ENCODE data around the gene EMX1. TPM values are rescaled to one million over a fixed set of nuclear protein-coding genes. Genes with fewer than 3 reads are reported as not detected.
A peak's percentile ranks its signal among the peaks of the same experiment; 100 is the strongest.

EMX1 gene
- total and polyA plus RNA-seq, 2 of the 13 experiments (the other 11 are each of a cell fraction or from before 2014, with no cell fraction given) = 0.62 to 4.9 TPM

- TF ChIP-seq DZIP1 (CRISPR knock-in tag; IDR thresholded peaks at IDR 0.05) = no peak; the same call in 1 of the 2 replicates
- TF ChIP-seq HDAC1 (CRISPR knock-in tag; IDR thresholded peaks at IDR 0.05) = peak; percentile 82
- TF ChIP-seq HOXA3 (CRISPR knock-in tag; IDR thresholded peaks at IDR 0.05) = peak; percentile 74
- TF ChIP-seq ZBTB43 (CRISPR knock-in tag; conservative IDR thresholded peaks at IDR 0.05) = no peak; the same call in 1 of the 2 replicates
- no peak for TF ChIP-seq ZNF280B (CRISPR knock-in tag; IDR thresholded peaks at IDR 0.05; ENCODE audit: borderline replicate concordance)
- TF ChIP-seq ZNF770 (CRISPR knock-in tag; IDR thresholded peaks at IDR 0.05) = no peak
- no peak for TF ChIP-seq ZNF549 (CRISPR knock-in tag; IDR thresholded peaks at IDR 0.05)
- no peak for TF ChIP-seq ZNF569 (CRISPR knock-in tag; IDR thresholded peaks at IDR 0.05; ENCODE audit: borderline replicate concordance)
- peak; percentile 89 for TF ChIP-seq ZNF772 (CRISPR knock-in tag; IDR thresholded peaks at IDR 0.05)
- TF ChIP-seq CEBPG (CRISPR knock-in tag; IDR thresholded peaks at IDR 0.05) = no peak
- peak; percentile 86 for TF ChIP-seq RNF2 (conservative IDR thresholded peaks at IDR 0.05; ENCODE audit: low read depth)
- TF ChIP-seq ATF3 (CRISPR knock-in tag; IDR thresholded peaks at IDR 0.05) = no peak; the same call in 1 of the 2 replicates
- TF ChIP-seq USF2 (IDR thresholded peaks at IDR 0.05; ENCODE audit: low read depth, low read length) = no peak
- TF ChIP-seq USF2 (CRISPR knock-in tag; IDR thresholded peaks at IDR 0.05; ENCODE audit: borderline replicate concordance) = no peak
- TF ChIP-seq SMAD3 (CRISPR knock-in tag; IDR thresholded peaks at IDR 0.05) = peak; percentile 46; the same call in 1 of the 2 replicates
- no peak for TF ChIP-seq PCBP1 (IDR thresholded peaks at IDR 0.05; ENCODE audit: borderline replicate concordance, low read depth, low read length)
- no peak for TF ChIP-seq ZNF230 (CRISPR knock-in tag; IDR thresholded peaks at IDR 0.05)
- TF ChIP-seq ZFP37 (CRISPR knock-in tag; IDR thresholded peaks at IDR 0.05; ENCODE audit: borderline replicate concordance) = no peak
- TF ChIP-seq GTF3A (CRISPR knock-in tag; conservative IDR thresholded peaks at IDR 0.05) = no peak
Observed at GRCh38 chr2:72915907-72916742, 1.2 kb upstream of the EMX1 start (continued).

All from HepG2 (cell line).